ENCODE data around the gene KLHL26.

DNA sequence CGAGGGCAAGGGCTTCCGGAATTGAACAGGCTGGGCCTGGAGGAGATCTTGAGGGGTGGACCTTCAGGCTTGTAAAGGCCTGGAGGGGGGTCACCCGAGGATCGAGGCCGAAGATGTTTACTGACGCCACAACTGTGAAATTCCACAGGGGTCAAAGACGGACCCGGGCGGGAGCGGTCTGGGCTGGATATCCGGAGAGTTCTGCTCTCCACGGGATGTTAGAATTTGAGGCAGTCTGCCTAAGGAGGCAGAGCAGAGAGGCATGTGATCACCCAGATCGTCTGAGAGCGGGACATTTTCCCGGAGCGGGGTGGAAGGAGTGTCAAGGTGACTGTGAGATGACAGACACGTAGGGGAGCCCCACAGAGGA is 13.2 kb downstream of the KLHL26 start:
- TF ChIP-seq, protein P1, sequence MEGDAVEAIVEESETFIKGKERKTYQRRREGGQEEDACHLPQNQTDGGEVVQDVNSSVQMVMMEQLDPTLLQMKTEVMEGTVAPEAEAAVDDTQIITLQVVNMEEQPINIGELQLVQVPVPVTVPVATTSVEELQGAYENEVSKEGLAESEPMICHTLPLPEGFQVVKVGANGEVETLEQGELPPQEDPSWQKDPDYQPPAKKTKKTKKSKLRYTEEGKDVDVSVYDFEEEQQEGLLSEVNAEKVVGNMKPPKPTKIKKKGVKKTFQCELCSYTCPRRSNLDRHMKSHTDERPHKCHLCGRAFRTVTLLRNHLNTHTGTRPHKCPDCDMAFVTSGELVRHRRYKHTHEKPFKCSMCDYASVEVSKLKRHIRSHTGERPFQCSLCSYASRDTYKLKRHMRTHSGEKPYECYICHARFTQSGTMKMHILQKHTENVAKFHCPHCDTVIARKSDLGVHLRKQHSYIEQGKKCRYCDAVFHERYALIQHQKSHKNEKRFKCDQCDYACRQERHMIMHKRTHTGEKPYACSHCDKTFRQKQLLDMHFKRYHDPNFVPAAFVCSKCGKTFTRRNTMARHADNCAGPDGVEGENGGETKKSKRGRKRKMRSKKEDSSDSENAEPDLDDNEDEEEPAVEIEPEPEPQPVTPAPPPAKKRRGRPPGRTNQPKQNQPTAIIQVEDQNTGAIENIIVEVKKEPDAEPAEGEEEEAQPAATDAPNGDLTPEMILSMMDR (IDR thresholded peaks at IDR 0.05), result no peak
- peak in 1 of 4 donors; percentile 13 for TF ChIP-seq POLR2A (IDR thresholded peaks at IDR 0.05)
